ENCODE measurements around the gene CADM2.
A peak's percentile ranks its signal among the peaks of the same experiment; 100 is the strongest.
"Not testable (repeated sequence)": the region's sequence is repeated elsewhere in the genome, so short reads cannot be mapped to it uniquely, and the experiment has no call there.

The CADM2 gene

GRCh38 chr3:84958495-84959469 lies at the start of gene CADM2:
CADM2 (plus strand) TSS chr3:84958989.
- peak; percentile 7 to 13 for DNase-seq (ENCODE audit: low read depth in 2 of 2)

- DNase-seq (ENCODE audit: low read depth in 2 of 2): not testable (repeated sequence)
Observed at GRCh38 chr3:84918592-84918991, 40.2 kb upstream of the CADM2 start.

- DNase-seq (ENCODE audit: low read depth in 2 of 2): no peak
Observed at GRCh38 chr3:84922682-84923081, 36.1 kb upstream of the CADM2 start.

- DNase-seq (ENCODE audit: low read depth in 2 of 2): no peak
Observed at GRCh38 chr3:84925571-84925970, 33.2 kb upstream of the CADM2 start.

GRCh38 chr3:84943379-84943778 lies 15.4 kb upstream of the CADM2 start:
- no peak for DNase-seq (ENCODE audit: low read depth in 2 of 2)

- DNase-seq (ENCODE audit: low read depth in 2 of 2): no peak
Observed at GRCh38 chr3:84946240-84946639, 12.5 kb upstream of the CADM2 start.

- DNase-seq (ENCODE audit: low read depth in 2 of 2): no peak
Observed at GRCh38 chr3:84959470-84960271, 882 bp downstream of the CADM2 start.

- DNase-seq (ENCODE audit: low read depth in 2 of 2): no peak
Observed at GRCh38 chr3:84960581-84960980, 1.8 kb downstream of the CADM2 start.

- no peak for DNase-seq (ENCODE audit: low read depth in 2 of 2)
Observed at GRCh38 chr3:84961011-84961410, 2.2 kb downstream of the CADM2 start.

GRCh38 chr3:84961521-84962255 lies 2.9 kb downstream of the CADM2 start:
- no peak for DNase-seq (ENCODE audit: low read depth in 2 of 2)

GRCh38 chr3:84962415-84962814 lies 3.6 kb downstream of the CADM2 start:
- DNase-seq (ENCODE audit: low read depth in 2 of 2): no peak

GRCh38 chr3:84963137-84963536 lies 4.3 kb downstream of the CADM2 start:
- no peak for DNase-seq (ENCODE audit: low read depth in 2 of 2)

GRCh38 chr3:84965141-84965540 lies 6.4 kb downstream of the CADM2 start:
- no peak for DNase-seq (ENCODE audit: low read depth in 2 of 2)

GRCh38 chr3:84967767-84968581 lies 9.2 kb downstream of the CADM2 start:
- no peak for DNase-seq (ENCODE audit: low read depth in 2 of 2)

GRCh38 chr3:84968701-84969235 lies 10.0 kb downstream of the CADM2 start:
- no peak for DNase-seq (ENCODE audit: low read depth in 2 of 2)

GRCh38 chr3:84974347-84974746 lies 15.6 kb downstream of the CADM2 start:
- no peak for DNase-seq (ENCODE audit: low read depth in 2 of 2)

- DNase-seq (ENCODE audit: low read depth in 2 of 2): no peak
Observed at GRCh38 chr3:84977021-84977420, 18.2 kb downstream of the CADM2 start.

- no peak for DNase-seq (ENCODE audit: low read depth in 2 of 2)
Observed at GRCh38 chr3:84978843-84979242, 20.1 kb downstream of the CADM2 start.

- no peak for DNase-seq (ENCODE audit: low read depth in 2 of 2)
Observed at GRCh38 chr3:84980011-84980410, 21.2 kb downstream of the CADM2 start.

GRCh38 chr3:84980456-84980855 lies 21.7 kb downstream of the CADM2 start:
- DNase-seq (ENCODE audit: low read depth in 2 of 2): no peak

- DNase-seq (ENCODE audit: low read depth in 2 of 2): no peak
Observed at GRCh38 chr3:84983490-84983889, 24.7 kb downstream of the CADM2 start.
